ENCODE measurements around the gene STRIP2. TPM values are rescaled to one million over a fixed set of nuclear protein-coding genes. Genes with fewer than 3 reads are reported as not detected.

STRIP2 gene
- total RNA-seq, 6 donors from 2014 or later: 1.0 to 5.2 (median 1.7) TPM

GRCh38 chr7:129453510-129454248 is 19.4 kb downstream of the STRIP2 start:
- Histone ChIP-seq H3K36me3 (no peaks in the 10 kb centered on the region), H3K4me3 (no peak overlapping the region), H3K27ac (no peak overlapping the region), H3K27me3 (no peaks in the 10 kb centered on the region), H3K9me3 (peaks cover 0 to 6% (median 4%) of the 10 kb centered on the region in 4 donors), H3K4me1 (no peaks in the 10 kb centered on the region)
- TF ChIP-seq EP300 (IDR thresholded peaks at IDR 0.05): no peak
- no peak for TF ChIP-seq POLR2AphosphoS5 (IDR thresholded peaks at IDR 0.05)
- no peak for TF ChIP-seq POLR2A (IDR thresholded peaks at IDR 0.05)
- TF ChIP-seq CTCF (IDR thresholded peaks at IDR 0.05): no peak
- no peak for ATAC-seq (ENCODE audit: low FRiP score in 2 of 2)
- DNase-seq: no peak
- WGBS, 2 donors: 94 to 100% methylated on average over 1 of the region's 1 CpG

GRCh38 chr7:129454249-129454551 is 20.0 kb downstream of the STRIP2 start:
- no peak for TF ChIP-seq POLR2A (IDR thresholded peaks at IDR 0.05)
- TF ChIP-seq POLR2AphosphoS5 (IDR thresholded peaks at IDR 0.05): no peak
- no peak for TF ChIP-seq EP300 (IDR thresholded peaks at IDR 0.05)
- no peak for TF ChIP-seq CTCF (IDR thresholded peaks at IDR 0.05)
- Histone ChIP-seq H3K4me1 (no peaks in the 10 kb centered on the region), H3K27ac (no peak overlapping the region), H3K9me3 (peaks cover 0 to under 1% (median 0%) of the 10 kb centered on the region in 4 donors), H3K4me3 (no peak overlapping the region), H3K27me3 (no peaks in the 10 kb centered on the region), H3K36me3 (no peaks in the 10 kb centered on the region)
- 93 to 97% methylated on average over 4 of the region's 4 CpGs for WGBS, 2 donors
- DNase-seq (no peak), ATAC-seq (ENCODE audit: low FRiP score in 2 of 2) (no peak)

DNA sequence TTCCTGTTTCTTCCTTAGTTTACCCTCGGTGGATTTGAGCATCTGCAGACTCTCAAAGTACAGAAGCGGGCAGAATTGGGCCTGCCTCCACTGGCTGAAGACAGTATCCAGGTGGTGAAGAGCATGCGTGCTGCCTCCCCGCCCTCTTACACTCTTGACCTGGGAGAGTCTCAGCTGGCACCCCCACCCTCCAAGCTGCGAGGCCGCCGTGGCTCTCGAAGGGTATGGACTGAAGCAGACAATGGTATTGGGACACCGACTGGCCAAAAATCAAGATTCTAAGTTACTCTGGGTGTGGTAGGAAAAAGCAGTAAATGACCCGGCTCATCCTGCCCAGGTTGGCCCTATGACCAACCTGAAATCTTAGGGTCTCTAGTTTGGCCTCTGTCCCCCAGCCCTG is 22.2 kb downstream of the STRIP2 start:
- no peak overlapping the region for H3K4me3 ChIP-seq
- H3K27me3 ChIP-seq: no peaks in the 10 kb centered on the region
- no peak overlapping the region for H3K27ac ChIP-seq
- 89 to 96% methylated on average over 6 to 10 of the region's 10 CpGs for WGBS, 2 donors
- H3K4me1 ChIP-seq: no peaks in the 10 kb centered on the region
- DNase-seq: peak in 1 of 2 donors; percentile 56
- no peaks in the 10 kb centered on the region for H3K9me3 ChIP-seq
- TF ChIP-seq POLR2A (IDR thresholded peaks at IDR 0.05): no peak
- TF ChIP-seq CTCF (IDR thresholded peaks at IDR 0.05): no peak
- no peak for TF ChIP-seq POLR2AphosphoS5 (IDR thresholded peaks at IDR 0.05)
- no peak for TF ChIP-seq EP300 (IDR thresholded peaks at IDR 0.05)
- ATAC-seq (ENCODE audit: low FRiP score in 2 of 2): no peak
- no peaks in the 10 kb centered on the region for H3K36me3 ChIP-seq

- Histone ChIP-seq H3K27ac (no peak overlapping the region), H3K27me3 (no peaks in the 10 kb centered on the region), H3K4me3 (no peak overlapping the region), H3K4me1 (no peaks in the 10 kb centered on the region), H3K9me3 (no peaks in the 10 kb centered on the region), H3K36me3 (no peaks in the 10 kb centered on the region)
- WGBS, 2 donors: 82 to 83% methylated on average over 3 of the region's 3 CpGs
- TF ChIP-seq CTCF (IDR thresholded peaks at IDR 0.05): no peak
- no peak for TF ChIP-seq EP300 (IDR thresholded peaks at IDR 0.05)
- TF ChIP-seq POLR2A (IDR thresholded peaks at IDR 0.05): no peak
- TF ChIP-seq POLR2AphosphoS5 (IDR thresholded peaks at IDR 0.05): no peak
- ATAC-seq (ENCODE audit: low FRiP score in 2 of 2): no peak
- no peak for DNase-seq
Measured at GRCh38 chr7:129457101-129457500, 22.9 kb downstream of the STRIP2 start.

GRCh38 chr7:129458171-129458570 is 23.9 kb downstream of the STRIP2 start:
- Histone ChIP-seq H3K27me3 (no peaks in the 10 kb centered on the region), H3K4me3 (no peak overlapping the region), H3K36me3 (no peaks in the 10 kb centered on the region), H3K4me1 (no peaks in the 10 kb centered on the region), H3K27ac (no peak overlapping the region), H3K9me3 (no peaks in the 10 kb centered on the region)
- DNase-seq (no peak), ATAC-seq (ENCODE audit: low FRiP score in 2 of 2) (peak in 1 of 2 donors; percentile 5)
- TF ChIP-seq CTCF (IDR thresholded peaks at IDR 0.05) (no peak), POLR2AphosphoS5 (IDR thresholded peaks at IDR 0.05) (no peak), EP300 (IDR thresholded peaks at IDR 0.05) (no peak), POLR2A (IDR thresholded peaks at IDR 0.05) (no peak)
- WGBS, 2 donors: 94 to 96% methylated on average over 5 of the region's 5 CpGs
